ENCODE measurements around the gene TAF10. TPM values are rescaled to one million over a fixed set of nuclear protein-coding genes. Genes with fewer than 3 reads are reported as not detected.

Gene TAF10
- total RNA-seq, 2 experiments from 2014 or later: 133 to 152 TPM

GRCh38 chr11:6653097-6653496, 41.1 kb upstream of the TAF10 start:
- no peak overlapping the region for H3K27ac Mint-ChIP-seq
- ATAC-seq (no peak), DNase-seq (no peak)
- ChIA-PET POLR2A (interaction anchor here (0.7 kb wide), 1 partner anchor 18 kb away, joined by 3 read pairs; no protein-coding TSS in a partner anchor), CTCF (no interaction called here)
- no peaks in the 10 kb centered on the region for H3K9me3 Mint-ChIP-seq (ENCODE audit: low read depth)
- intact Hi-C loops (cut with DNase I, micrococcal nuclease): no loop called here
- H3K36me3 Mint-ChIP-seq (ENCODE audit: low read depth): no peaks in the 10 kb centered on the region
- no peak overlapping the region for H3K4me3 Mint-ChIP-seq
- H3K27me3 Mint-ChIP-seq: peaks cover 10% of the 10 kb centered on the region
- peaks cover 4% of the 10 kb centered on the region for H3K4me1 Mint-ChIP-seq

GRCh38 chr11:6652182-6652581, 40.2 kb upstream of the TAF10 start:
- Mint-ChIP-seq H3K27ac (no peak overlapping the region), H3K27me3 (peaks cover 10% of the 10 kb centered on the region), H3K9me3 (ENCODE audit: low read depth) (no peaks in the 10 kb centered on the region), H3K4me1 (peaks cover 4% of the 10 kb centered on the region), H3K4me3 (no peak overlapping the region), H3K36me3 (ENCODE audit: low read depth) (no peaks in the 10 kb centered on the region)
- POLR2A ChIA-PET: no interaction called here
- CTCF ChIA-PET: interaction anchor here (0.7 to 1.0 kb wide), 2 partner anchors 16 to 273 kb away, joined by 3 to 9 read pairs; no protein-coding TSS in a partner anchor
- ATAC-seq (no peak), DNase-seq (no peak)
- intact Hi-C loops (cut with DNase I, micrococcal nuclease): no loop called here

GRCh38 chr11:6650980-6651379, 39.0 kb upstream of the TAF10 start:
- intact Hi-C loops (cut with DNase I, micrococcal nuclease): no loop called here

GRCh38 chr11:6650104-6650503, 38.1 kb upstream of the TAF10 start:
- CTCF ChIA-PET: interaction anchor here (0.6 to 1.5 kb wide), 8 partner anchors 18 to 271 kb away, joined by 3 to 5 read pairs (median 3); partner anchors contain the start of genes MRPL17 and TPP1
- POLR2A ChIA-PET: interaction anchor here (0.8 kb wide), 1 partner anchor 51 kb away, joined by 3 read pairs; no protein-coding TSS in a partner anchor
- ATAC-seq: no peak
- Mint-ChIP-seq H3K9me3 (ENCODE audit: low read depth) (no peaks in the 10 kb centered on the region), H3K36me3 (ENCODE audit: low read depth) (no peaks in the 10 kb centered on the region), H3K4me1 (no peaks in the 10 kb centered on the region), H3K27ac (no peak overlapping the region), H3K27me3 (no peaks in the 10 kb centered on the region), H3K4me3 (no peak overlapping the region)
- intact Hi-C loops (cut with DNase I, micrococcal nuclease): no loop called here
- no peak for DNase-seq

More at GRCh38 chr11:6650980-6651379, 39.0 kb upstream of the TAF10 start:
- no peak overlapping the region for H3K27ac Mint-ChIP-seq
- no peaks in the 10 kb centered on the region for H3K36me3 Mint-ChIP-seq (ENCODE audit: low read depth)
- H3K9me3 Mint-ChIP-seq (ENCODE audit: low read depth): no peaks in the 10 kb centered on the region
- H3K4me3 Mint-ChIP-seq: no peak overlapping the region
- ChIA-PET POLR2A (no interaction called here), CTCF (interaction anchor here (0.6 to 1.5 kb wide), 2 partner anchors 17 to 21 kb away, joined by 3 to 4 read pairs; no protein-coding TSS in a partner anchor)
- H3K27me3 Mint-ChIP-seq: peaks cover under 1% of the 10 kb centered on the region
- ATAC-seq (peak; percentile 75), DNase-seq (peak; percentile 60)
- peaks cover under 1% of the 10 kb centered on the region for H3K4me1 Mint-ChIP-seq

GRCh38 chr11:6648501-6648900, 36.5 kb upstream of the TAF10 start:
- ChIA-PET CTCF (interaction anchor here (0.8 to 1.9 kb wide), 2 partner anchors 19 to 27 kb away, joined by 4 to 6 read pairs; no protein-coding TSS in a partner anchor), POLR2A (no interaction called here)
- no peaks in the 10 kb centered on the region for H3K36me3 Mint-ChIP-seq (ENCODE audit: low read depth)
- no peak overlapping the region for H3K27ac Mint-ChIP-seq
- H3K4me1 Mint-ChIP-seq: no peaks in the 10 kb centered on the region
- intact Hi-C loops (cut with DNase I, micrococcal nuclease): no loop called here
- DNase-seq (no peak), ATAC-seq (no peak)
- no peaks in the 10 kb centered on the region for H3K27me3 Mint-ChIP-seq
- no peak overlapping the region for H3K4me3 Mint-ChIP-seq
- no peaks in the 10 kb centered on the region for H3K9me3 Mint-ChIP-seq (ENCODE audit: low read depth)

- no peak overlapping the region for H3K4me3 Mint-ChIP-seq
- no peak overlapping the region for H3K27ac Mint-ChIP-seq
- no peaks in the 10 kb centered on the region for H3K9me3 Mint-ChIP-seq (ENCODE audit: low read depth)
- CTCF ChIA-PET: interaction anchor here (0.8 to 1.9 kb wide), 4 partner anchors 21 to 36 kb away, joined by 3 to 6 read pairs (median 4); partner anchors contain the start of gene TAF10
- H3K27me3 Mint-ChIP-seq: no peaks in the 10 kb centered on the region
- H3K4me1 Mint-ChIP-seq: no peaks in the 10 kb centered on the region
- intact Hi-C loops (cut with DNase I, micrococcal nuclease): loop anchor here in 1 of 2 experiments (1.0 kb wide), 1 partner anchor 29 kb away; the partner anchor contains the start of gene TPP1
- POLR2A ChIA-PET: no interaction called here
- no peak for DNase-seq
- ATAC-seq: no peak
- no peaks in the 10 kb centered on the region for H3K36me3 Mint-ChIP-seq (ENCODE audit: low read depth)
These were observed 35.8 kb upstream of the TAF10 start for GRCh38 chr11:6647836-6648235.

GRCh38 chr11:6646918-6647679, 35.1 kb upstream of the TAF10 start:
- ATAC-seq: peak; percentile 54
- DNase-seq: peak; percentile 43
- no peak overlapping the region for H3K27ac Mint-ChIP-seq
- no peaks in the 10 kb centered on the region for H3K36me3 Mint-ChIP-seq (ENCODE audit: low read depth)
- no peaks in the 10 kb centered on the region for H3K9me3 Mint-ChIP-seq (ENCODE audit: low read depth)
- ChIA-PET CTCF (interaction anchor here (0.8 to 1.2 kb wide), 7 partner anchors 10 to 45 kb away, joined by 3 to 5 read pairs (median 3); partner anchors contain the start of gene TAF10), POLR2A (no interaction called here)
- H3K27me3 Mint-ChIP-seq: no peaks in the 10 kb centered on the region
- no peaks in the 10 kb centered on the region for H3K4me1 Mint-ChIP-seq
- no peak overlapping the region for H3K4me3 Mint-ChIP-seq
- intact Hi-C loops (cut with DNase I, micrococcal nuclease): loop anchor here in 1 of 2 experiments (1.0 kb wide), 1 partner anchor 28 kb away; the partner anchor contains the start of gene TPP1

- CTCF ChIA-PET: interaction anchor here (0.9 to 1.2 kb wide), 5 partner anchors 11 to 44 kb away, joined by 3 to 5 read pairs (median 3); no protein-coding TSS in a partner anchor
These were observed 34.5 kb upstream of the TAF10 start for GRCh38 chr11:6646576-6646917.

GRCh38 chr11:6646071-6646470, 34.1 kb upstream of the TAF10 start:
- no peak for ATAC-seq
- H3K27me3 Mint-ChIP-seq: no peaks in the 10 kb centered on the region
- DNase-seq: peak; percentile 23
- no peaks in the 10 kb centered on the region for H3K4me1 Mint-ChIP-seq
- intact Hi-C loops (cut with DNase I, micrococcal nuclease): no loop called here
- ChIA-PET POLR2A (no interaction called here), CTCF (interaction anchor here (1.1 to 1.2 kb wide), 3 partner anchors 22 to 44 kb away, joined by 3 to 5 read pairs (median 3); no protein-coding TSS in a partner anchor)
- no peak overlapping the region for H3K27ac Mint-ChIP-seq
- H3K4me3 Mint-ChIP-seq: no peak overlapping the region
- no peaks in the 10 kb centered on the region for H3K36me3 Mint-ChIP-seq (ENCODE audit: low read depth)
- H3K9me3 Mint-ChIP-seq (ENCODE audit: low read depth): no peaks in the 10 kb centered on the region

More at GRCh38 chr11:6646576-6646917, 34.5 kb upstream of the TAF10 start:
- Mint-ChIP-seq H3K27me3 (no peaks in the 10 kb centered on the region), H3K4me3 (no peak overlapping the region), H3K36me3 (ENCODE audit: low read depth) (no peaks in the 10 kb centered on the region), H3K4me1 (no peaks in the 10 kb centered on the region), H3K27ac (no peak overlapping the region), H3K9me3 (ENCODE audit: low read depth) (no peaks in the 10 kb centered on the region)
- POLR2A ChIA-PET: no interaction called here
- no peak for DNase-seq
- ATAC-seq: peak; percentile 7
- intact Hi-C loops (cut with DNase I, micrococcal nuclease): no loop called here

- ATAC-seq: peak; percentile 37
- Mint-ChIP-seq H3K4me1 (no peaks in the 10 kb centered on the region), H3K36me3 (ENCODE audit: low read depth) (no peaks in the 10 kb centered on the region), H3K27me3 (no peaks in the 10 kb centered on the region), H3K4me3 (no peak overlapping the region), H3K9me3 (ENCODE audit: low read depth) (no peaks in the 10 kb centered on the region), H3K27ac (no peak overlapping the region)
- intact Hi-C loops (cut with DNase I, micrococcal nuclease): no loop called here
- ChIA-PET POLR2A (no interaction called here), CTCF (interaction anchor here (1.5 to 1.6 kb wide), 2 partner anchors 25 to 96 kb away, joined by 3 read pairs; no protein-coding TSS in a partner anchor)
- no peak for DNase-seq
These were observed 30.9 kb upstream of the TAF10 start for GRCh38 chr11:6642957-6643356.

- no peak for DNase-seq
- no peak overlapping the region for H3K4me3 Mint-ChIP-seq
- no peaks in the 10 kb centered on the region for H3K4me1 Mint-ChIP-seq
- no peak overlapping the region for H3K27ac Mint-ChIP-seq
- CTCF ChIA-PET: interaction anchor here (0.6 kb wide), 1 partner anchor 195 kb away, joined by 3 read pairs; no protein-coding TSS in a partner anchor
- POLR2A ChIA-PET: no interaction called here
- no peaks in the 10 kb centered on the region for H3K27me3 Mint-ChIP-seq
- no peaks in the 10 kb centered on the region for H3K36me3 Mint-ChIP-seq (ENCODE audit: low read depth)
- intact Hi-C loops (cut with DNase I, micrococcal nuclease): no loop called here
- H3K9me3 Mint-ChIP-seq (ENCODE audit: low read depth): no peaks in the 10 kb centered on the region
- ATAC-seq: no peak
These were observed 29.1 kb upstream of the TAF10 start for GRCh38 chr11:6640985-6641701.

Measured in activated CD4-positive, alpha-beta T cell treated with anti-CD3 and anti-CD28 coated beads for 36 hours (primary cell).